ENCODE measurements around the gene LRMDA. TPM values are rescaled to one million over a fixed set of nuclear protein-coding genes. Genes with fewer than 3 reads are reported as not detected.

LRMDA gene
- total RNA-seq, 1 donor = under 0.01 TPM

GRCh38 chr10:75402486-75403143 lies 28.8 kb upstream of the LRMDA start:
- no peak for DNase-seq (ENCODE audit: low read depth)
- TF ChIP-seq CTCF (IDR thresholded peaks at IDR 0.05; ENCODE audit: insufficient read depth, low read depth, low read length) = no peak
- peak overlapping the region; percentile 92 for H3K4me3 ChIP-seq (ENCODE audit: low read depth, low read length)

- TF ChIP-seq CTCF (IDR thresholded peaks at IDR 0.05; ENCODE audit: insufficient read depth, low read depth, low read length) = no peak
- H3K4me3 ChIP-seq (ENCODE audit: low read depth, low read length) = peak overlapping the region; percentile 92
- no peak for DNase-seq (ENCODE audit: low read depth)
These were observed 28.1 kb upstream of the LRMDA start for GRCh38 chr10:75403144-75403938.

- peak overlapping the region; percentile 92 for H3K4me3 ChIP-seq (ENCODE audit: low read depth, low read length)
- no peak for TF ChIP-seq CTCF (IDR thresholded peaks at IDR 0.05; ENCODE audit: insufficient read depth, low read depth, low read length)
- DNase-seq (ENCODE audit: low read depth) = no peak
These were observed 27.2 kb upstream of the LRMDA start for GRCh38 chr10:75403939-75404814.

- TF ChIP-seq CTCF (IDR thresholded peaks at IDR 0.05; ENCODE audit: insufficient read depth, low read depth, low read length) = no peak
- H3K4me3 ChIP-seq (ENCODE audit: low read depth, low read length) = no peak overlapping the region
- DNase-seq (ENCODE audit: low read depth) = no peak
These were observed 26.4 kb upstream of the LRMDA start for GRCh38 chr10:75404815-75405597.

GRCh38 chr10:75405598-75406461 lies 25.6 kb upstream of the LRMDA start:
- DNase-seq (ENCODE audit: low read depth) = no peak
- no peak overlapping the region for H3K4me3 ChIP-seq (ENCODE audit: low read depth, low read length)
- TF ChIP-seq CTCF (IDR thresholded peaks at IDR 0.05; ENCODE audit: insufficient read depth, low read depth, low read length) = no peak

Data from fibroblast of villous mesenchyme (primary cell).